Thoracic aorta (tissue), 2 donors: Measurements from ENCODE around the gene MTMR2. TPM values are rescaled to one million over a fixed set of nuclear protein-coding genes. Genes with fewer than 3 reads are reported as not detected.

Experiments
- ATAC-seq: fragments of 150-250 bp; one replicate; pipeline ENCODE4 v1.8.0; 2017; ENCODE audit warnings: low read depth; ENCODE audit not compliant: insufficient number of reproducible peaks, low FRiP score
- DNase-seq: peaks from one replicate; pipeline ENCODE4 v3.0.0-alpha.2; 2020; ENCODE audit warnings: low spot score
- H3K27ac ChIP-seq, 2 donors: fragments of 200-600 bp; sonication (generic); 1 replicate in 1 of 2; 2 replicates in 1 of 2; pipeline ENCODE4 v1.5.1; 2016; ENCODE audit warnings: mild to moderate bottlenecking in 2 of 2, moderate library complexity in 2 of 2
- H3K27me3 ChIP-seq: fragments of 200-600 bp; sonication (generic); replicated peaks from 2 replicates; pipeline ENCODE4 v1.6.0; 2016; ENCODE audit warnings: mild to moderate bottlenecking; ENCODE audit not compliant: insufficient read depth
- H3K36me3 ChIP-seq: fragments of 200-600 bp; sonication (generic); one replicate; pipeline ENCODE4 v1.5.1; 2016
- H3K4me1 ChIP-seq, 2 donors: fragments of 200-600 bp; sonication (generic); 1 replicate in 1 of 2; 2 replicates in 1 of 2; pipeline versions ENCODE4 v1.5.1 to v1.6.0; 2016; ENCODE audit warnings: low read depth in 2 of 2, mild to moderate bottlenecking in 1 of 2; ENCODE audit not compliant: control insufficient read depth in 1 of 2
- H3K4me3 ChIP-seq: fragments of 200-600 bp; sonication (generic); 2 replicates; pipeline ENCODE4 v1.5.1; 2016; ENCODE audit warnings: mild to moderate bottlenecking
- H3K9me3 ChIP-seq: fragments of 200-600 bp; sonication (generic); 2 replicates; pipeline ENCODE4 v1.5.1; 2016
- CTCF ChIP-seq: fragments of 200-600 bp; sonication (generic); IDR thresholded peaks from one replicate; pipeline ENCODE4 v1.5.1; 2019; ENCODE audit warnings: antibody characterized with exemption
- total RNA-seq, 2 donors: library from RNA; depleted of rRNA; stranded (reverse); fragments of >200 nt; gene quantifications; one replicate each; pipeline versions ENCODE4 v1.1.0 to v1.2.3, GENCODE V29; 2016

MTMR2 gene
- total RNA-seq, 2 donors from 2014 or later: 38.2 to 38.9 TPM

- Histone ChIP-seq H3K4me3 (no peak overlapping the region), H3K36me3 (no peaks in the 10 kb centered on the region), H3K9me3 (no peaks in the 10 kb centered on the region), H3K27ac (no peak overlapping the region), H3K27me3 (no peaks in the 10 kb centered on the region), H3K4me1 (no peaks in the 10 kb centered on the region)
- ATAC-seq: no peak
- TF ChIP-seq CTCF: no peak
- DNase-seq: no peak
These were observed 13.5 kb upstream of the MTMR2 start for GRCh38 chr11:95937358-95937757.

DNA sequence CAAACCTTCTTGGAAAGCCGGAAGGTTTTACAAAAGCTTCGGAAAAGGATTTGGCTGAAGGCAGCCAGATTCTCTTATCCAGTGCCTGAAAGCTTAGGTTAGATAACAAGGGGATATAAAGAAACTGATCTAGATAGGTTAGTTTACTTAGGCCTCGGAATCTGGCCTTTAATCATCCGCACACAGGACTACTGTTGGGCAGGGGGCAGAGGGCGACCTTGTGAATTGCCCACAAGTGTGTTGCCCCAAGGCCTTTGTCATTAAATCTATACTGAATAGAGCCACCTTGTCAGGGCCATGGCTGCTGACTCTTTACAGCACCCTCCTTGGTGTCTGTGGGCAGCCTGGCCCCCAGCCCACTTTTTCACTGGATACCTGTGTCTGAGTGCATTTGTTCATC, 9.7 kb upstream of the MTMR2 start:
- Histone ChIP-seq H3K27ac (no peak overlapping the region), H3K27me3 (no peaks in the 10 kb centered on the region), H3K36me3 (no peaks in the 10 kb centered on the region), H3K4me3 (no peak overlapping the region), H3K9me3 (no peaks in the 10 kb centered on the region), H3K4me1 (no peaks in the 10 kb centered on the region)
- no peak for DNase-seq
- TF ChIP-seq CTCF: no peak
- no peak for ATAC-seq

- TF ChIP-seq CTCF: no peak
- Histone ChIP-seq H3K36me3 (no peaks in the 10 kb centered on the region), H3K4me1 (no peaks in the 10 kb centered on the region), H3K4me3 (no peak overlapping the region), H3K9me3 (no peaks in the 10 kb centered on the region), H3K27me3 (no peaks in the 10 kb centered on the region), H3K27ac (no peak overlapping the region)
- DNase-seq (no peak), ATAC-seq (no peak)
These were observed 8.0 kb upstream of the MTMR2 start for GRCh38 chr11:95931916-95932315.

GRCh38 chr11:95930948-95931347, 7.0 kb upstream of the MTMR2 start:
- Histone ChIP-seq H3K36me3 (no peaks in the 10 kb centered on the region), H3K4me1 (no peaks in the 10 kb centered on the region), H3K4me3 (no peak overlapping the region), H3K27ac (no peak overlapping the region), H3K27me3 (no peaks in the 10 kb centered on the region), H3K9me3 (no peaks in the 10 kb centered on the region)
- TF ChIP-seq CTCF: no peak
- DNase-seq (no peak), ATAC-seq (no peak)

DNA sequence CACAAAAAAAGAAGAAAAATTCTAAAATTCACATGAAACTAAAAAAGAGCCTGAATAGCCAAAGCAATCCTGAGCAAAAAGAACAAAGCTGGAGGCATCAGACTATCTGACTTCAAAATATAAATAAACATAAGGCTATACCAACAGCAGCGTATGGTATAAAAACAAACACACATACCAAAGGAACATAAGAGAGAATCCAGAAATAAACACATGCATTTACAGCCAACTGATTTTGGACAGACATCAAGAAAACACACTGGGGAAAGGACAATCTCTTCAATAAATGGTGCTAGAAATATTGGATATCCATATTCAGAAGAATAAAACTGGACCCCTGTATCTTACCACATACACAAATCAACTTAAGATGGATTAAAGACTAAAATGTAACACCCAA, 2.8 kb upstream of the MTMR2 start:
- Histone ChIP-seq H3K9me3 (no peaks in the 10 kb centered on the region), H3K36me3 (no peaks in the 10 kb centered on the region), H3K27me3 (no peaks in the 10 kb centered on the region), H3K4me3 (no peak overlapping the region), H3K27ac (no peak overlapping the region), H3K4me1 (peaks cover 6 to 20% of the 10 kb centered on the region in 2 donors)
- DNase-seq (no peak), ATAC-seq (no peak)
- no peak for TF ChIP-seq CTCF
